HL-60 (cell line): ENCODE measurements around the gene MAP3K7.

Experiments used
- GABPA ChIP-seq: IDR thresholded peaks from 2 replicates; pipeline ENCODE4 v1.6.1; 2012; ENCODE audit warnings: low read depth
- REST ChIP-seq: IDR thresholded peaks from 2 replicates; pipeline ENCODE4 v1.6.1; 2012; ENCODE audit warnings: low read depth; ENCODE audit not compliant: insufficient replicate concordance

- TF ChIP-seq GABPA (no peak), REST (no peak)
Observed at GRCh38 chr6:90621581-90621980, 34.7 kb upstream of the MAP3K7 start.
